ENCODE measurements around the gene SSR1.
"Not testable (repeated sequence)": the region's sequence is repeated elsewhere in the genome, so short reads cannot be mapped to it uniquely, and the experiment has no call there.

Gene SSR1

DNA sequence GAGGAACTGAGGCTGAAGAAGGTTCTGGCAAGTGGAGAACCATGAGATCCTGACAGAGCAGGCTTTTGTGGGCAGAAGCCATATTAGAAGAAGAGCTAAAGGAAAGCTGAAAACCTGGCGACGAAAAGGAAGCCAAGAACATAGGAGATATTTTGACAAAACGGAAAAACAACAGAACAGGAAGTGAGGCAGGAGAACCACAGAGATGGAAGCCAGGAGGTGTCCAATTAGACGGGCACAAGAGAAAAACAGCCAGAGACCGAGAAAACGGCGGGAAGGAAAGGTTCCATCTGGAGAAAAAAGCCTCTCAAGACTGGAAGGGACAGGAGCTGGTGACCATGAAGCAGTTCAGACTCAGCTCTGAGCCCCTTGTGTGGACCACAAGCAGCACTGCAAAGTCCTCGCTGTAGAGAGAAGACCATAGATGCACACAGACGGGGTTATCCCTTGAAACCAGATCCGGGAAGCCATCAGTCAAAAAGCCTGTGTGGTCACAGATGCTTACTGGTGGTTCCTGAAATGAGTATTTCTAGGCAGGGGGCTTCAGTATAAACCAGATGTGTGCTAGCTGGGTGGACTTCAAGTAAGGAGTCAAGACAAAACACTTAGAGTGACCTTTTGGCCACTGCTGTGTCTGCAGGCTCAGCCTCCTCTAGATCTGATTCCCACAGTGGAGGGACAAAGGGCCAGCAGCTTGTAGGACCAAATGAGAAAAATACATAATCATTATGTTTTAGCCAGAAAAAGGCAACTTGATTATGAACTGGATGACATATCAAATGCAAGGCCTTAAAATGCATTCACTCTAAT lies 30.7 kb downstream of the SSR1 start:
- DNase-seq (ENCODE audit: low spot score), result no peak

DNA sequence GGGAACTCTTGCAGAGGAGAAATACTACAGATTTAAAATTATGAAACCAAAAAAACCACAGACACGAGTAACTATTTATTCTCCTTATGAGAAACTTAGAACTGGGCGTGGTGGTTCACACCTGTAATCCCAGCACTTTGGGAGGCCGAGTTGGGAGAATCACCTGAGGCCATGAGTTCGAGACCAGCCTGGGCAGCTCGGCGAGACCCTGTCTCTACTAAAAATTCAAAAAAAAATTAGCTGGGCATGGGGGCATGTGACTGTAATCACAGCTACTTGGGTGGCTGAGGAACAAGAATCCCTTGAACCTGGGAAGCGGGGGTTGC lies 36.8 kb downstream of the SSR1 start:
- no peak for DNase-seq (ENCODE audit: low spot score)

DNA sequence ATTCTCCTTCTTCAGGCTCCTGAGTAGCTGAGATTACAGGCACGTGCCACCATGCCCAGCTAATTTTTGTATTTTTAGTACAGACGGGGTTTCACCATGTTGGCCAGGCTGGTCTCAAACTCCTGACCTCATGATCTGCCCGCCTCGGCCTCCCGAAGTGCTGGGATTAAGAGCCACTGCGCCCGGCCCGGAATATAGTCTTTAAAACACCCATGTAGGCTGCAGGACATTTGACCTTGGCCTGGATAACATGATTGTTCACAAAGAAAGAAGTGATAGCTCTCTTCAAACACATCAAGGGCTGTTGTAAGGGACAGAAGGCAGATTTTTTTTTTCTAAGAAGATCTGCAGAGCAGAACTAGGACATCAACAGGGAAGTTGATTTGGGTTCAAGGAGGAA lies 38.5 kb downstream of the SSR1 start:
- DNase-seq (ENCODE audit: low spot score), result not testable (repeated sequence)

DNA sequence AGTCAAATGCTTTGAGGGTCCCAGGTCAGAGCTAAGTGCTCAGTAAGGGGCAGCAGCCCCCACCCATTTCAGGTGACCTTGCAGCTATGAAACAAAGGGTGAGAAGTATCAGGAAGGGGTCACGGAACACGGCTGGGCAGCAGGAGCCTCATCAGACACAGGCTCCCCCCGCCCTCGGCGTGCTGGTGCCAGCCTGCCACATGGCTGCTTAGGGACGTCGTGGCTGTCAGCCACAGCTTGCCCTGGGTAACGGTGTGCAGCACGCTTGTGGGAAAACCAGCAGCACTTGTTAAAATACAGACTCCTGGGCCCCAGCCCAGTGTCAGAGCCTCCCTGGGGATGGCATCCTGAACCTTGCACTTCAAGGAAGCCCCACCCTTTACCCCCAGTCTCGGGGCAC lies 39.3 kb downstream of the SSR1 start:
- no peak for DNase-seq (ENCODE audit: low spot score)

DNA sequence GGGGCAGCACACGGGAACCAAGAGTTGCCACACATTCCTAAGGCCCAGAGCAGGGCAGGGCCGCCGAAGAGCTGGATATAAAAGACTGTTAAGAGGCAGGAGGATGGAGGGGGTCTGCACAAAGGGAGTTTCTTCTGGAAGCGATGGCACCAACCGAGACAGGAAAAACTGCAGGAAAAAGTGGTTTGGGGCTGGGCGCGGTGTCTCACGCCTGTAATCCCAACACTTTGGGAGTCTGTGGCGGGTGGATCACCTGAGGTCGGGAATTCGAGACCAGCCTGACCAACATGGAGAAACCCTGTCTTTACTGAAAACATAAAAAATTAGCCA lies 41.8 kb downstream of the SSR1 start:
- no peak for DNase-seq (ENCODE audit: low spot score)

DNA sequence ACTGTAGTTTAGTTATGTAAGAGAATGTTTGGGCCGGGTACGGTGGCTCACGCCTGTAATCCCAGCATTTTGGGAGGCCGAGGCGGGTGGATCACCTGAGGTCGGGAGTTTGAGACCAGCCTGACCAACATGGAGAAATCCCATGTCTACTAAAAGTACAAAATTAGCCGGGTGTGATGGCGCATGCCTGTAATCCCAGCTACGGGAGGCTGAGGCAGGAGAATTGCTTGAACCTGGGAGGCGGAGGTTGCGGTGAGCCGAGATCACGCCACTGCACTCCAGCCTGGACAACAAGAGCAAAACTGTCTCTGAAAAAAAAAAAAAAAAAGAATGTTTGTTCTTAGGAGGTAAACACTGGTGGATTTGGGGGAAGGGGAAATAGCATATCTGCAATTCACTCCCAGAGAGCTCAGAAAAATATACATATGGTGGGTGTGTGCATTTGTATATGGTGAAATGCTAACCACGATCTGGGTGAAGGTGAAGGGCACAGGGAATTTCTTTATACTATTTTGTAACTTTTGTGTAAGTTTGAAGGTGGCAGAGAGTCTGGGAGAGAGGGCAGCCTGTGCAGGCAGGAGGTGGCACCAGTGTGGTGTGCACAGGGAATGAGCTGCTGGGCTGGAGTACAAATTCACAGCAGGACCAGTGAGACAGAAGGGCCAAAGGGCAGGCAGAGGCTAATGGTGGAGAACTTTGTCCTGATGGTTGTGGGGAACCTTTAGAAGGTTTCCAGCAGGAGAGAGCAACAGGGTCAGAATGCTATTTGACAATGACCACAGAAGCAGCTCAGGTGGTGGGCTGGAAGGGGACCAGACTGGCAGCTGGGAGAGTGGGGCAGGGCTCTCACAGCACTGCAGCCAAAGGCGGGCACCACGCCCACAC lies 42.4 kb downstream of the SSR1 start:
- peak; percentile 3 for DNase-seq (ENCODE audit: low spot score)

DNA sequence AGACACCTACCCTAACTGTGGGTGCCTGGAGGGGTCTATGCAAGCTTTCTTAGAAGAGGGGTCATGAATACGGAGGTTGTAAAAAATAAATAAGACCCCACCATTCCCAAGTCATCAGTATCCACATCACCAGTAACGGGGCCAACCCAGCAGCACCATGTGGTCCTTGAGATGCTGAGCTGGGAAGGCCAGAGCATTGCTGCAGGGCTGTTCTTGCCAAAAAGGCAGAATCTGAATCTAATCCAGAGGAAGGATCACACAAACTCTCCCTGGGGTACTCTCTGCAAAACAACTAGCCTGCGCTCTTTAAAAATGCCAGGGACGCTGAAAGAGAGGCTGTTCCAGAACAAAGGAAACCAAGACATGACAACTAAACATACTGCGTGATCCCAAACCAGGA lies 43.2 kb downstream of the SSR1 start:
- no peak for DNase-seq (ENCODE audit: low spot score)

DNA sequence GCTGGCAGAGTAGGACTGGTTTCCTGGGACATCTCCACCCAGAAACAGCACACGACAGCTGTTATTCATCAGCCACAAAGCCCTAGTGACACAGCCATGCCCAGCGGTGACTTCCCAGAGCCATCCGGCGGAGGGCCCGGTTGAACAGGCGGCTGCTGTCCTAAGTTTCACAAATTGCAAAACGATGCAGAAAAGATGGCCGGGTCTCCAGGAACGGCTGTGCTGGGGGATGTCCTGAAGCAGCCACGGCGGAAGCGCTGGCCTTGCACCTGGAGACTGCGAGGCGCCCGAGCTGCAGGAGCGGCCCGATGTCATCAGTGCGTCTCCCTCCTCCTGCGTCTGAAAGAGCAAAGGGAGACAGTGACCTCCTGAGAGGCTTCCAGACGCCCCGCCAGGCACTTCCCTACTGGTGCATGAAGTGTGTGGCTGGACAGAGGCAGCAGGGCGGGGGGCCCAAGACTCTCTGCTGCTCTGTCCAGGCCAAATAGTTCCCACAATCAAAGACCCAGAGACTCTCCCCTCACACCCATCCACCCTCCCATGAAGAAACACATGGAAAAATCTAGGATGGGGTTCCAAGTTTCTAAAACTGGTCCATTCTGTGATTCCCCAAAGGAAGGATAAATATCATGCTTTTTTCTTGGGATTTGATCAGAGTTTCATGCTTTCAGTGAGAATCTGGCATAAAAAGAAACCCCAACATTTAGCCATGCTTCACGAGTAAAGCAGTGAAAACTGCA lies 44.0 kb downstream of the SSR1 start:
- no peak for DNase-seq (ENCODE audit: low spot score)

DNA sequence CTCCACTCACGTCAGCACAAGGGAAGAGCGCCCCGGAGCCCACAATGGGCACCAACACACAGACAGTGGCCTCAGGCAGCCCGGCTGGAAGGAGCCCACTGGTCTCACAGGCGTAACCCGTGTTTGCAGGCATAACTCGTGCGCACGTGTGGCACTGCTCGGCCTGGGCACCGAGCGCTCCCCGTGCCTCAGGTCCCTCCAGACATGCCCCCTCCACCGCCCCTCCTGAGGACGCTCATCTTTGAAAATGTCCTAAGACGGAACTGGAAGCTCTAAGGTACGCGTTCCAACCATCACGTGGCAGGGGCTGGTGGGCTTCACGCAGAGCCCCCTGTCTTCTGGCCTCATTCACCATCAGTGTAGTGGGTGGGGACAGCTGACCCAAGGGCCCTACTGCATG lies 44.6 kb downstream of the SSR1 start:
- no peak for DNase-seq (ENCODE audit: low spot score)

DNA sequence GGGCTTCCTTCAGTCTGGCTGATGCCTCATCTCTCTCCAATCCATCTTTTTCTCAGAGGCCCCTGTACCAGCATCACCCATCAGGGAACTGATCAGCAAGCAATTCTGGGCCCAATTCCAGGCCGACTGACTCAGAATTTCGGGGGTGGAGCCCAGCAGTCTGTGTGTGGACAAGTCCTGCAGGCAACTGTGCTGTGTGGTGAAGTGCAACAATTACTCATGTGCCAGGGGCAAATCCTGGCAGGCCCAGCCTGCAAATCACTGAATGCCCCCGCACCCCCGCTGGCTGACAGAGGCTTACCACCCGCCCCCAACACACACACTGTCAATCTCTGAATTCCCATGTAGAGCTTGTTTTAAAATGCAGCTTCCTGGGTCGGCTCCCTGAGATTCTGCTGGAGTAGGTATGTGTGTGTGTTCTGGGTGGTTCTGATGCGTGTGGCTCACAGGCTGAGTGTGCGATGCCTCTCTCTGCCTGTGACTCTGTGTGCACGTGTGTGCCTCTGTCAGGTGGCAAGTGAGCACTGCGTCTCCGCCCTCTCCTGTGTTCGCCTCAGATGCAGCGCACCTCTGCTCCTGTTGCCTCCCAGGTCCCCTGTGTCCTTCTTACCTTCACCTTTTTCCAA lies 45.4 kb downstream of the SSR1 start:
- peak; percentile 34 for DNase-seq (ENCODE audit: low spot score)

DNA sequence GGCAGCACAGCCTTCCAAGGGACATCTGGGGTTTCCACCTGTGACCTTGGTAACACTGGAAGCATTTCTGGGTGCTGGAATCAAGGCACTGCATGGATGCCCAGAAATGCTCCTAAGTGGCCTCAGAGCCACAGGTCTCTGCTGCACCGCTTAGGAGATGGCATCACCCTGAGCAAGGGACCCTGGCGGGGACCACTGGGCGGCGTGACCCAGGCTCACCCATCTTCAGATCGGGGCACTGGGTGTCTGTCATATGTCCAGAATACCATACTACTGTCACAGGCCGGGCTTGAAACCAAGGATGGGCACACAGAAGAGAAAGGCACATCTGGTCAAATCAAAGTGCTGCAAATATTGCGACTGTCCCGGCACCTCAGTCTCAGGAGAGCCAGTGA lies 45.9 kb downstream of the SSR1 start:
- no peak for DNase-seq (ENCODE audit: low spot score)

DNA sequence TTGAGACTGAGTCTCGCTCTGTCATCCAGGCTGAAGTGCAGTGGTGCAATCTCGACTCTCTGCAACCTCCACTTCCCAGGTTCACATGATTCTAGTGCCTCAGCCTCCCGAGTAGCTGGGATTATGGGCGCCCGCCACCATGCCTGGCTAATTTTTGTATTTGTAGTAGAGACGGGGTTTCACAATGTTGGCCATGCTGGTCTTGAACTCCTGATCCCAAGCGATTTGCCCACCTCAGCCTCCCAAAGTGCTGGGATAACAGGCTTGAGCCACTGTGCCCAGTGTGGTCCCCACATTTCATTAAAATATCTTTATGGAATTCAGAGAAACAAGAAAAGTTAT lies 47.6 kb downstream of the SSR1 start:
- not testable (repeated sequence) for DNase-seq (ENCODE audit: low spot score)

DNA sequence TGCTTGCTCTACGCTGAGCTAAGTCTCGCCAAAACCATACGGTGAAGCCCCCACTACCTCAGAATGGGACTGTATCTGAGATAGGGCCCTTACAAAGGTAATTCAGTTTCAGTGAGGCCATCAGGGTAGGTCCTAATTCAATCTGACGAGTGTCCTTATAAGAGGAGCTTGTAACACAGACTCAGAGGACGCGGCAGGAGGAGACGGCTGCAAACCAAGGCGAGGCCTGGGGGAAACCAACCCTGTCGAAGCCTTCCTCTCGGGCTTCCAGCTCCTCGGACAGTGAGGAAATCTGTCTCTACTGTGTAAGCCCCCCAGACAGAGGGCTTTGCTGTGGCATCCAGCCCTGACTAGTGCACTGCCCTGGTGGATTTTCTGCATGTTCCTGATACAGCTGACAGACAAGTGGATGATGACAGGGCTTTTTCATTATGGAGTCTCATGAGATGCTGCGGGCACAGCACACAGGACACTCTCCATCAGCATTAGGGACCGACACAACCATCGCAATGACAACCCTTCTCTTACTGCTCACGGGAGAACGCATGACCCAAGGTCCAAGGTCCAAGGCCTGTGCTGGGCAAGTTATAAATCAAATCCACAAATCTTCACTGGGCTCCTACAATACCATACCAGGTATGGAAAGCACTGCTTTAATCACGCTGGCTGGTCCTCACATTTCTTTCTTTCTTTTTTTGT lies 48.2 kb downstream of the SSR1 start:
- no peak for DNase-seq (ENCODE audit: low spot score)

DNA sequence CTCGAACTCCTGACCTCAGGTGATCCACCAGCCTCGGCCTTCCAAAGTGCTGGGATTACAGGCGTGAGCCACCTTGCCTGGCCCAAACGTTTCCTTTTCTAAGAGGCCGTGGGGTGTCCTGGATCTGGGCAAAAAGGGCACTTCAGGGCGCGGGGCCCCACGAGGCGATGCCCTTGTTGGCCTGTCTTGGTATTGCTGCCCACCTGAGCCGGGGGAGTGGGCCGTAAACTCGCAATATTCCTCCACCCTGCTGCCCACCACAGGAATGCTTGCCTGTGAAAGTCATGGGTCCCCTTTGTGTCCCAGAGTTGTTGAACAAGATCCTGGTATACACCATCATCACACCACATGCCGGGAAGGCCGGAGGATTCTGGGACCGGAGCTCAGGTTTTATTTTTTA lies 49.0 kb downstream of the SSR1 start:
- DNase-seq (ENCODE audit: low spot score), result no peak

DNA sequence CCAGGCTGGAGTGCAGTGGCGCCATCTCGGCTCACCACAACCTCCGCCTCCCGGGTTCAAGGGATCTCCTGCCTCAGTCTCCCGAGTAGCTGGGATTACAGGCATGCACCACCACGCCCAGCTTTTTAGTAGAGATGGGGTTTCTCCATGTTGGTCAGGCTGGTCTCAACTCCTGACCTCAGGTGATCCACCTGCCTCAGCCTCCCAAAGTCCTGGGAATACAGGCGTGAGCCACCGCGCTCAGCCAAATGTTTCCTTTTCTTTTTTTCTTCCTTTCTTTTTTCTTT lies 49.5 kb downstream of the SSR1 start:
- not testable (repeated sequence) for DNase-seq (ENCODE audit: low spot score)

DNA sequence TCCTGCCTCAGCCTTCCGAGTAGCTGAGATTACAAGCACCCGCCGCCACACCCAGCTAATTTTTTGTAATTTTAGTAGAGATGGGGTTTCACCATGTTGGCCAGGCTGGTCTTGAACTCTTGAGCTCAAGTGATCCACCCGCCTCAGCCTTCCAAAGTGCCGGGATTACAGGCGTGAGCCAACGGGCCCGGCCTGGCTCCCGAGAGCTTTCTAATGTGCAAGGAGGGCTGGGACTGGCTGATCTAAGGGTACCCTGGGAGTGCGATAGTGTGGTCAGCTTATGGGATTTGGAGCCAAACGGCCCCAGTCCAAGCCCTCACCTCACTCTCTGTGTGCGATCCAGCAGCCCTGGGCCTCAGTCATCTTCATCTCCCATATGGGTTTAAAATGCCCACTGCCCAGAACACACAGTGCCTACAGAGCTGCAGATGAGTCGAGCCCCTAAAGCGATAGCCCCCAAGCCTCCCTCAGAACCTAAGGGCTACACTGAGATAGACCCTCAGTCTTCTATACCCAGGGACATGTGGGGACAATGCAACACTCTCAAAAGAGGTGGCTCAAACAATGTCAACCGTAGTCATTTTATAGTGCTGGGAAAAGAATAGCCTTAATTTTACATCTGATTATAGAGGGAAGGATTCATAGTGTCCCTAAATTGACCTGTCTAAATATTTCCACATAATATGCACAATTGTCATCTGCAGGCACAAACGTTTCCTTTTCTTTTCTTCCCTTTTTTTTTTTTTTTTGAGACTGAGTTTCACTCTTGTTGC lies 50.1 kb downstream of the SSR1 start:
- no peak for DNase-seq (ENCODE audit: low spot score)

DNA sequence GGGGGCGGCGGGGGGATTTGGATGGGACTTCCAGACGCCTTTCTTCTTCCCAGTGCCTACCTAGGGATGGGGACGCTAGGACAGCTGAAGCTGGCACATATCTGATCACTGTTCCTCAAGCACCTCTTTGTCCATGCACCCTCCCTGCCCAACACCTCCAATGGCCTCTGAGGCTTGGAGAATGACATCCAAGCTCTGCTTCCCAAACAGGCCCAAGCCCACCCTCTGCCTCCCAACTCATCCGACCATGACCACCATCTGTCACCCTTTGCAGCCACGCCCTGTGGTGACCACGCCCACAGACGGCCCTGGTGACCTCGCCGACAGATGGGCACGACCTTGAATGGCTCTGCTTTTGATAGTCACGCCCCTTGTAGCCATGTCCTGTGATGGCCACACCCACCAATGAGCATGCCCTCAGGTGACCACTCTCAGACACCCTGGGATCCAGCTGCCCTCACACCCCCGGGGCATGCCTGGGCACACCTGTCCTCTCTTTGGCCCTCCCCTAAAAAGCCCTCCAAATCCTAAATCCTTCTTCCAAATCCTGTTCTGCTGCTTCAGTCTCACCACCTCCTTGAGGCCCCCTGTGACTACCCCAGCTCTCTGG lies 51.0 kb downstream of the SSR1 start:
- peak; percentile 78 for DNase-seq (ENCODE audit: low spot score)

DNA sequence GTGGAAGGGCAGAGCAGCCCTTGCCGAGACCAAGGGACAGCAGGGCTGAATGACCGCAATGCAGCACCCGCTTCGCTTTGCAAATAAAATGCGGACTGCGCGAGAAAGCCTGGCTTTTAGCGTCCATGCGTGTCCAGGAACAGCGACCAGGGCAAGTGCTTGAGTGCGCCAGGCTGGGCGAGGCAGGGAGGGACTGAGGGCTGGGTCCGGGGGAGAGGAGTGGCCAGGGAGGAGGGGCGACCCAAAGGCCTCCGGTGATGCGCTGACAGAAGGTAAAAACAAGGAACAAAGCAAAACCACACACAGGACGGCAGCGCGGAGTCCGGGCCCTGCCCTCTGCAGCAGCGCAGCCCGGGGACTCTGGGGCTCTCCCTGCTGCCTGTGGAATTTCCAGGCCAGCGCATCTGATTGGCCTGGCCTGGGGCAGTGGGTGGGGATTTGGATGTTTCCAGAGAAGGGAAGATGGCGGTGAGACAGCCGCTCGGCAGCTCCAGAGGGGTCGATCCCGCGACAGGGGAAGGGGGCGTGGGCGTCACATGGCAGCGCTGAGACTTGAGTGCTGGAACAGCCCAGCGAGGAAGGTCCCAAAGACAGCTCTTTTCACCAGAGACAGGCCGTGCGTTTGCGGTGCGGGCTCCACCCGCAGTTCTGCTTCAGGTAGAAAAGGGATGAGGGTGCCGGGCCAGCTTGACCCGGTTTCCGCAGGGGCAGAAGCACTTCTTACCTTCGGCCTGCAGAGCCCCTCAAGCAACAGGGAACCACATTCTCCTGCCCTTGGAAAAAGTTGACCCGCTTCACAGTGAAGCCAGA lies 51.8 kb downstream of the SSR1 start:
- peak; percentile 93 for DNase-seq (ENCODE audit: low spot score)

DNA sequence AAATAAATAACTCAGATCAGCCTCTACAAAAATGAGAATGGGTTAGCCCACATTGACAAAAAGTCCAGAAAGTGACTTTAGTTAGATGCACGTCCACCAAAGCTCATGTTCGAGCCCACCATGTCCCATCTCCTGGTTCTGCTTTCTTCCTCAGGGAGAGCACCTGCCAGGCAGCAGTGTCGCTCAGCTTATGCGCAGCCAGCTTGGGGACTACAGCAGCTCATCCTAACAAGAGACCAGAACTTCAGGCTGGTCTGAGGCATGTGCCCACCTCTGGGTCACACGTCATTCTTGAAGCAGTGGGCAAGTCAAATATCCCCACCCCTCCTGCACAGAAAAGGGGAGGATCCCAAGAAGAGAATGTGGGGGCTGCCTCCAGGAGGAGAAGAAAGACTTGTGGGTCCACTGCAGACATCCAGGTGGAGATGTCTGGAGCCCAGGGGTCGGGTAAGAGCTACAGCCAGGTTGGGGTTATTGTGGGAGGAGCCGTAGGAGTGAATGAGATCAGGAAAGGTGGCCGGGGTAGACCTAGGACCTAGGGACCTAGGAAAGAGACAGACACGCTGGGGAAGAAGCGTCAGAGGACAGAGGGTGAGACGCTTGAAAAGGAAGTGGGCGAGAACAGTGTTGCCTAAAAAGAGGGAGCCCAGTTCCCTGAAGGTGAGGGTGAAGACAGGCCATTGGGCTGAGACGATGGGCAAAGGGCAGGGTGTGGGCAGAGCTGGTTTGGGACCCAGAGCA lies 52.5 kb downstream of the SSR1 start:
- DNase-seq (ENCODE audit: low spot score), result no peak

All from SW480 (cell line).